ENCODE results near the gene GPATCH8. TPM values are rescaled to one million over a fixed set of nuclear protein-coding genes. Genes with fewer than 3 reads are reported as not detected.

Gene GPATCH8
- total RNA-seq, 1 donor from 2014 or later: 52.6 TPM

DNA sequence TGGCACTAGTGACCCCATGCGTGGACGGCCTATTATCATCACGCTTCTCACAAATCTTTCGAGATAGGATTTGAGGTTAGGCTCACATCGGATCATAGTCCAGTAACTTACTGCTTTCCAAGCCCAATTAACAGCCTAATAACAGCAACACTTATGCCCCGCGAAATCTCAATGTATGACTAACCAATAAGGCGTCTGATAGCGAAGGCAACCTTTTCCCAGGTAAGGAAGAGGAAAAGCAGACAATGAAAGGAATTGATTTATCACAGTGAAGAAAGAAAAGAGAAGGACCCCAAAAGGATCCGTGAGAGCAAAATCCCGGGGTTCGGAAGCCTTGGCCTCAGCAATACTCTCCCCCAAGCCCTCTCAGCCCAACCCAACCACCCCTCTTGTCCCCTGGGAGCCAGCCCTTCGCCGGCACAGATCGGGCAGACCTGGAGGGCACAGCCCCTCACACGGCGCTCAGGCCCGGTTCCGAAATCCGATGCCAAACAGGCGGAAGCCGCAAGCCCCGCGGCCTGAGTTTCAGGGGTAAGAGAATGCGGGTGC is 534 bp downstream of the GPATCH8 start:
- H3K27me3 Mint-ChIP-seq (ENCODE audit: unreplicated experiment): no peaks in the 10 kb centered on the region
- no peaks in the 10 kb centered on the region for H3K36me3 Mint-ChIP-seq (ENCODE audit: unreplicated experiment)
- H3K9me3 Mint-ChIP-seq (ENCODE audit: unreplicated experiment): no peaks in the 10 kb centered on the region
- TF ChIP-seq, protein P1, sequence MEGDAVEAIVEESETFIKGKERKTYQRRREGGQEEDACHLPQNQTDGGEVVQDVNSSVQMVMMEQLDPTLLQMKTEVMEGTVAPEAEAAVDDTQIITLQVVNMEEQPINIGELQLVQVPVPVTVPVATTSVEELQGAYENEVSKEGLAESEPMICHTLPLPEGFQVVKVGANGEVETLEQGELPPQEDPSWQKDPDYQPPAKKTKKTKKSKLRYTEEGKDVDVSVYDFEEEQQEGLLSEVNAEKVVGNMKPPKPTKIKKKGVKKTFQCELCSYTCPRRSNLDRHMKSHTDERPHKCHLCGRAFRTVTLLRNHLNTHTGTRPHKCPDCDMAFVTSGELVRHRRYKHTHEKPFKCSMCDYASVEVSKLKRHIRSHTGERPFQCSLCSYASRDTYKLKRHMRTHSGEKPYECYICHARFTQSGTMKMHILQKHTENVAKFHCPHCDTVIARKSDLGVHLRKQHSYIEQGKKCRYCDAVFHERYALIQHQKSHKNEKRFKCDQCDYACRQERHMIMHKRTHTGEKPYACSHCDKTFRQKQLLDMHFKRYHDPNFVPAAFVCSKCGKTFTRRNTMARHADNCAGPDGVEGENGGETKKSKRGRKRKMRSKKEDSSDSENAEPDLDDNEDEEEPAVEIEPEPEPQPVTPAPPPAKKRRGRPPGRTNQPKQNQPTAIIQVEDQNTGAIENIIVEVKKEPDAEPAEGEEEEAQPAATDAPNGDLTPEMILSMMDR (IDR thresholded peaks at IDR 0.05): no peak
- peak; percentile 85 for DNase-seq (ENCODE audit: extremely low spot score, unreplicated experiment)
- H3K4me1 Mint-ChIP-seq (ENCODE audit: unreplicated experiment): peaks cover 34% of the 10 kb centered on the region
- peak overlapping the region; percentile 97 for H3K4me3 Mint-ChIP-seq (ENCODE audit: unreplicated experiment)
- H3K27ac Mint-ChIP-seq (ENCODE audit: unreplicated experiment): peak overlapping the region; percentile 98

DNA sequence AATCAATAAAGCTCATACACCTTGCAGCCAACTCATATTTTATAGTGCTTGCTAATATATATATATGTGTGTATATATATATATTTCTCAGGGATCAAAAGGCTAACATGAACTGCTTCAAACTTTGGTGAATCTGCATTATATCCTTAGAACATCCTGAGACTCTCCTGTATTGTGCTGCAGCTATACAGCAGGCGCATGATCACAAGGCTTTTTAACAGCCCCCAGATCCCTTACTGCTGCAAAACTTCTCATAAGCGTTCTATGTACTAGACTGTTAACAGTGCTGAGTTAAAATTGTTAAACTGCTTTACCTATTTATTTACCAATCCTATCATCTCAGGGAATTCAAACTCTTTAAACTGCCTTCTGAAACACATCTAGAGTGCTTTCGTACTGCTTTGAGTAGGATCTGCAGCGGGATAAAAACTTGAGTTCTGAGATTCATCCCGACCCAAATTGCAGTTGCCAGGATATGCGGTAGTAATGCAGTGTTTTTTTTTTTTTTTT is 1.3 kb downstream of the GPATCH8 start:
- Mint-ChIP-seq H3K4me1 (ENCODE audit: unreplicated experiment) (peaks cover 35% of the 10 kb centered on the region), H3K9me3 (ENCODE audit: unreplicated experiment) (no peaks in the 10 kb centered on the region), H3K27ac (ENCODE audit: unreplicated experiment) (peak overlapping the region; percentile 98), H3K27me3 (ENCODE audit: unreplicated experiment) (no peaks in the 10 kb centered on the region), H3K36me3 (ENCODE audit: unreplicated experiment) (no peaks in the 10 kb centered on the region), H3K4me3 (ENCODE audit: unreplicated experiment) (peak overlapping the region; percentile 97)
- TF ChIP-seq, protein P1 (IDR thresholded peaks at IDR 0.05): no peak
- no peak for DNase-seq (ENCODE audit: extremely low spot score, unreplicated experiment)

DNA sequence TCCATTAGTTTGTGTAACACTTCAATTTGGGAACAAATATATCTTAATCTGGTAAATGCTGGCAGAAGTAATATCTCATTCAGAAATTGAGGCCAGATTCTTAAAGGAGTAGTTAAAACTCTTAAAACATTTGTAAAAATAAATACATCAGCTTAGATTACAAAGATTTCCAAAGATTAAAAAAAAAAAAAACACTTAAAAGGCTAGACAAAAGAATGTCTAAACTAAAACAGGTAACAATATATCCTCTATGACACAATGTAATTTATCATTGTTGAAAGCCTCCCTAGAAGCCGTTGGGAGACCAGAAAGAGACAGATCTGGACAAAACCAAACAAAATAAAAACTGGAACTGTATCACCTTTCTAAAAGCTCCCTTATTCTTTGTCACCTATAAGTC is 3.5 kb downstream of the GPATCH8 start:
- DNase-seq (ENCODE audit: extremely low spot score, unreplicated experiment): no peak
- no peak overlapping the region for H3K27ac Mint-ChIP-seq (ENCODE audit: unreplicated experiment)
- H3K36me3 Mint-ChIP-seq (ENCODE audit: unreplicated experiment): no peaks in the 10 kb centered on the region
- H3K27me3 Mint-ChIP-seq (ENCODE audit: unreplicated experiment): no peaks in the 10 kb centered on the region
- no peaks in the 10 kb centered on the region for H3K9me3 Mint-ChIP-seq (ENCODE audit: unreplicated experiment)
- TF ChIP-seq, protein P1 (IDR thresholded peaks at IDR 0.05): no peak
- H3K4me3 Mint-ChIP-seq (ENCODE audit: unreplicated experiment): no peak overlapping the region
- peaks cover 37% of the 10 kb centered on the region for H3K4me1 Mint-ChIP-seq (ENCODE audit: unreplicated experiment)

DNA sequence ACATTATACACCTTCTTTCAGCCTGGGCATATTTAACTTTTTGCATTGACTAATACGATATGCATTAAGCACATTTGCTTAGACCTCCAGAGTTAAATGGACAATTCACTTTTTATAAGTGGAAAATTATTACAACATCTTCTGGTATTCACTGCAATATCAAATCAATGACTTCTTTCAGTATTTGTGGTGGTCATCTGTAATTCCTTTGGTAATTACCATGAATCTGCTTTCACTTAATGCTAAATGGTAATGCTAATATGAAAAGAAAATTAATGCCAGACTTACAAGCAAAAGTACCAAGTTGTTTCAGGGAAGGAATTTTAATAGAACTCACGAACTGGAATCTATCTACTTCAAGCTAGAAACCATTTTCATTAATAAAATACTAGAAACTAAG is 6.4 kb downstream of the GPATCH8 start:
- Mint-ChIP-seq H3K27me3 (ENCODE audit: unreplicated experiment) (no peaks in the 10 kb centered on the region), H3K27ac (ENCODE audit: unreplicated experiment) (no peak overlapping the region), H3K9me3 (ENCODE audit: unreplicated experiment) (no peaks in the 10 kb centered on the region), H3K36me3 (ENCODE audit: unreplicated experiment) (no peaks in the 10 kb centered on the region), H3K4me1 (ENCODE audit: unreplicated experiment) (peaks cover 35% of the 10 kb centered on the region), H3K4me3 (ENCODE audit: unreplicated experiment) (no peak overlapping the region)
- TF ChIP-seq, protein P1 (IDR thresholded peaks at IDR 0.05): no peak
- DNase-seq (ENCODE audit: extremely low spot score, unreplicated experiment): no peak

DNA sequence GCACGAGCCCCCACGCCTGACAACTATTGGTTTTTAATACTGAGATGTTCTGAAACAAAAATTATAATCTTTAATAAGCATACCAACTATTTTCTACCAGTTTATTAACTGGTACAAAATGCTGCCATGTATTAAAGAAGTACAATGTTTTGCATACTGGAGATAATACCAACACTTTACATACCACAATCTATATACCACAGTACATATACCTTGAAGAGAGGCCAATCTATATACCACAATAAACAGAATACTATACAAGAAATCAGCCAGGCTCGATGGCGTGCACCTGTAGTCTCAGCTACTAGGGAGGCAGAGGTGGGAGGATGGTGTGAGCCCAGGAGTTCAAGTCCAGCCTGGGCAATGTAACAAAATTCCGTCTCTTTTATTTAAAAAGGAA is 9.9 kb downstream of the GPATCH8 start:
- Mint-ChIP-seq H3K9me3 (ENCODE audit: unreplicated experiment) (no peaks in the 10 kb centered on the region), H3K4me1 (ENCODE audit: unreplicated experiment) (peaks cover 17% of the 10 kb centered on the region), H3K4me3 (ENCODE audit: unreplicated experiment) (no peak overlapping the region), H3K27me3 (ENCODE audit: unreplicated experiment) (no peaks in the 10 kb centered on the region), H3K36me3 (ENCODE audit: unreplicated experiment) (no peaks in the 10 kb centered on the region), H3K27ac (ENCODE audit: unreplicated experiment) (no peak overlapping the region)
- no peak for DNase-seq (ENCODE audit: extremely low spot score, unreplicated experiment)
- TF ChIP-seq, protein P1 (IDR thresholded peaks at IDR 0.05): no peak

Measured in osteocyte (in vitro differentiated cells).